ENCODE data around the gene GABRR2.
A peak's percentile ranks its signal among the peaks of the same experiment; 100 is the strongest.

Gene GABRR2

GRCh38 chr6:89315249-89315885 lies at the start of gene GABRR2:
Gene GABRR2 (minus strand): TSS chr6:89315299. CDS start chr6:89315165, 134 bp downstream.
- DNase-seq (ENCODE audit: low read depth) = no peak

- DNase-seq (ENCODE audit: low read depth) = no peak
Measured at GRCh38 chr6:89364586-89364985, 49.5 kb upstream of the GABRR2 start.

GRCh38 chr6:89361171-89361570 lies 46.1 kb upstream of the GABRR2 start:
- no peak for DNase-seq (ENCODE audit: low read depth)

GRCh38 chr6:89360415-89360999 lies 45.4 kb upstream of the GABRR2 start:
- no peak for DNase-seq (ENCODE audit: low read depth)

GRCh38 chr6:89359561-89359960 lies 44.5 kb upstream of the GABRR2 start:
- no peak for DNase-seq (ENCODE audit: low read depth)

- no peak for DNase-seq (ENCODE audit: low read depth)
Measured at GRCh38 chr6:89357390-89357789, 42.3 kb upstream of the GABRR2 start.

GRCh38 chr6:89356642-89357170 lies 41.6 kb upstream of the GABRR2 start:
- DNase-seq (ENCODE audit: low read depth) = no peak

GRCh38 chr6:89355511-89356194 lies 40.6 kb upstream of the GABRR2 start:
- DNase-seq (ENCODE audit: low read depth) = no peak

- no peak for DNase-seq (ENCODE audit: low read depth)
Measured at GRCh38 chr6:89353702-89354392, 38.7 kb upstream of the GABRR2 start.

- no peak for DNase-seq (ENCODE audit: low read depth)
Measured at GRCh38 chr6:89353118-89353556, 38.0 kb upstream of the GABRR2 start.

GRCh38 chr6:89352278-89353117 lies 37.4 kb upstream of the GABRR2 start, which contains the start of gene UBE2J1:
Gene UBE2J1 (minus strand): TSS chr6:89352722. CDS start chr6:89352569, 153 bp downstream.
- DNase-seq (ENCODE audit: low read depth) = peak; percentile 72

GRCh38 chr6:89351671-89352277 lies 36.7 kb upstream of the GABRR2 start:
- DNase-seq (ENCODE audit: low read depth) = no peak

GRCh38 chr6:89350281-89350966 lies 35.3 kb upstream of the GABRR2 start:
- no peak for DNase-seq (ENCODE audit: low read depth)

GRCh38 chr6:89348372-89348771 lies 33.3 kb upstream of the GABRR2 start:
- no peak for DNase-seq (ENCODE audit: low read depth)

GRCh38 chr6:89347825-89348224 lies 32.7 kb upstream of the GABRR2 start:
- no peak for DNase-seq (ENCODE audit: low read depth)

- DNase-seq (ENCODE audit: low read depth) = no peak
Measured at GRCh38 chr6:89346433-89346832, 31.3 kb upstream of the GABRR2 start.

GRCh38 chr6:89339565-89339964 lies 24.5 kb upstream of the GABRR2 start:
- DNase-seq (ENCODE audit: low read depth) = no peak

GRCh38 chr6:89335164-89335563 lies 20.1 kb upstream of the GABRR2 start:
- DNase-seq (ENCODE audit: low read depth) = no peak

GRCh38 chr6:89330910-89331309 lies 15.8 kb upstream of the GABRR2 start:
- DNase-seq (ENCODE audit: low read depth) = no peak

GRCh38 chr6:89328976-89329375 lies 13.9 kb upstream of the GABRR2 start:
- no peak for DNase-seq (ENCODE audit: low read depth)
